SK-N-SH (cell line): ENCODE data around the gene GPR160. TPM values are rescaled to one million over a fixed set of nuclear protein-coding genes. Genes with fewer than 3 reads are reported as not detected.

ENCODE experiments used
- CTCF ChIA-PET: fragments of 300-600, 350-600 bp; formaldehyde crosslinking; extraction: SDS; loops from one replicate; lab custom pipeline; 2021; lab: Yijun Ruan, JAX
- POLR2A ChIA-PET: fragments of 350-600 bp; sonication (Branson Sonifier 250); formaldehyde crosslinking; extraction: SDS; loops from one replicate; lab custom pipeline; 2020; ENCODE audit warnings: antibody characterized with exemption, inconsistent platforms; lab: Yijun Ruan, JAX
- DNase-seq: peaks from one replicate; pipeline ENCODE4 v3.0.0; 2012
- H2AFZ ChIP-seq: fragments of 200-600 bp; sonication (generic); 2 replicates; pipeline ENCODE4 v1.8.1; 2016; ENCODE audit warnings: antibody characterized with exemption, mild to moderate bottlenecking, low read depth
- H3F3A ChIP-seq: fragments of 200-600 bp; sonication (generic); replicated peaks from 2 replicates; pipeline ENCODE3; 2016; ENCODE audit warnings: antibody characterized with exemption, mild to moderate bottlenecking; ENCODE audit not compliant: insufficient read depth
- H3K27ac ChIP-seq, 2 experiments: fragments of 200-500 bp in 1 of 2; fragments of 200-600 bp in 1 of 2; sonication (Bioruptor generic) in 1 of 2; sonication (generic), shearing (Covaris generic) in 1 of 2; 2 replicates each; pipeline versions ENCODE4 v1.5.1 to v1.6.1; 2014 to 2016; ENCODE audit warnings: low read depth in 2 of 2, inconsistent platforms in 1 of 2, low read length in 1 of 2, mild to moderate bottlenecking in 1 of 2, mixed read lengths in 1 of 2
- H3K27me3 ChIP-seq: fragments of 200-600 bp; sonication (generic), shearing (Covaris generic); 2 replicates; pipeline ENCODE4 v1.6.1; 2016; ENCODE audit warnings: mixed run types; ENCODE audit not compliant: insufficient read depth
- H3K36me3 ChIP-seq, 2 experiments: fragments of 200-500 bp in 1 of 2; fragments of 200-600 bp in 1 of 2; sonication (Bioruptor generic) in 1 of 2; sonication (generic) in 1 of 2; replicated peaks in 1 of 2; 2 replicates each; pipeline versions ENCODE3 to v1.5.1; 2014 to 2016; ENCODE audit warnings: low read length in 1 of 2, mild to moderate bottlenecking in 1 of 2; ENCODE audit not compliant: insufficient read depth in 2 of 2, control insufficient read depth in 1 of 2
- H3K4me1 ChIP-seq, 2 experiments: fragments of 200-500 bp in 1 of 2; fragments of 200-600 bp in 1 of 2; sonication (Bioruptor generic) in 1 of 2; sonication (generic), shearing (Covaris generic) in 1 of 2; 2 replicates each; pipeline versions ENCODE4 v1.5.1 to v1.6.1; 2014 to 2016; ENCODE audit warnings: low read depth in 1 of 2, low read length in 1 of 2, mixed run types in 1 of 2; ENCODE audit not compliant: insufficient read depth in 2 of 2, control insufficient read depth in 1 of 2
- H3K4me2 ChIP-seq: fragments of 200-600 bp; sonication (generic), shearing (Covaris generic); 2 replicates; pipeline ENCODE4 v1.6.1; 2017; ENCODE audit warnings: mixed run types
- H3K4me3 ChIP-seq, 2 experiments: fragments of 200-500 bp in 1 of 2; fragments of 200-600 bp in 1 of 2; sonication (Bioruptor generic) in 1 of 2; sonication (generic), shearing (Covaris generic) in 1 of 2; 2 replicates each; pipeline versions ENCODE4 v1.5.1 to v1.8.1; 2014 to 2016; ENCODE audit warnings: low read depth in 2 of 2, inconsistent platforms in 1 of 2, low read length in 1 of 2, mild to moderate bottlenecking in 1 of 2, mixed read lengths in 1 of 2, moderate library complexity in 1 of 2
- H3K79me2 ChIP-seq: fragments of 200-600 bp; sonication (generic); 2 replicates; pipeline ENCODE4 v1.8.1; 2017; ENCODE audit warnings: mild to moderate bottlenecking; ENCODE audit not compliant: insufficient read depth
- H3K9ac ChIP-seq: fragments of 200-600 bp; sonication (generic); 2 replicates; pipeline ENCODE4 v1.6.1; 2017; ENCODE audit warnings: mixed run types
- H3K9me2 ChIP-seq: fragments of 200-600 bp; sonication (generic); 2 replicates; pipeline ENCODE4 v1.6.1; 2017; ENCODE audit warnings: mixed run types
- H3K9me3 ChIP-seq: fragments of 200-600 bp; sonication (generic); 2 replicates; pipeline ENCODE4 v1.6.1; 2017; ENCODE audit warnings: mixed run types, mild to moderate bottlenecking, moderate library complexity
- H4K20me1 ChIP-seq: fragments of 200-600 bp; sonication (generic); 2 replicates; pipeline ENCODE4 v1.6.1; 2017; ENCODE audit warnings: mild to moderate bottlenecking, mixed run types; ENCODE audit not compliant: insufficient read depth
- CHD2 ChIP-seq: fragments of 150-350 bp; IDR thresholded peaks from 2 replicates; pipeline ENCODE4 v1.6.1; 2018; ENCODE audit warnings: low read length; ENCODE audit not compliant: partially characterized antibody
- ELF1 ChIP-seq: IDR thresholded peaks from 2 replicates; pipeline ENCODE4 v1.4.0; 2012
- EZH2phosphoT487 ChIP-seq: fragments of 200-600 bp; sonication (generic); IDR thresholded peaks from 2 replicates; pipeline ENCODE4 v1.6.1; 2017; ENCODE audit warnings: low read depth, mixed run types, mild to moderate bottlenecking, antibody characterized with exemption, moderate library complexity, borderline replicate concordance
- FOXJ3 ChIP-seq: sonication (generic); formaldehyde crosslinking; IDR thresholded peaks from 2 replicates; pipeline ENCODE4 v1.5.1; 2020; ENCODE audit warnings: mild to moderate bottlenecking, missing genetic modification reagents
- GATA2 ChIP-seq: sonication (generic); formaldehyde crosslinking; IDR thresholded peaks from 2 replicates; pipeline ENCODE4 v1.5.0; 2020; ENCODE audit warnings: mild to moderate bottlenecking, missing genetic modification reagents
- NFIC ChIP-seq: IDR thresholded peaks from 2 replicates; pipeline ENCODE4 v1.4.0; 2012; ENCODE audit warnings: borderline replicate concordance
- RCOR1 ChIP-seq: fragments of 150-350 bp; IDR thresholded peaks from 2 replicates; pipeline ENCODE4 v1.6.1; 2017; ENCODE audit warnings: antibody characterized with exemption, low read length
- RXRA ChIP-seq: IDR thresholded peaks from 2 replicates; pipeline ENCODE4 v1.4.0; 2012; ENCODE audit warnings: low read depth, mild to moderate bottlenecking, borderline replicate concordance
- TAF1 ChIP-seq: IDR thresholded peaks from 2 replicates; pipeline ENCODE4 v1.6.1; 2012; ENCODE audit warnings: low read depth, mild to moderate bottlenecking, low read length, moderate library complexity, borderline replicate concordance
- TEAD4 ChIP-seq: IDR thresholded peaks from 2 replicates; pipeline ENCODE4 v1.4.0; 2012; ENCODE audit warnings: mild to moderate bottlenecking, borderline replicate concordance; ENCODE audit not compliant: insufficient read depth
- WGBS: methylation state at CpG from one replicate; pipeline ENCODE4 v1.1.6; 2017; ENCODE audit warnings: low lambda C conversion rate; 5-methylcytosine and 5-hydroxymethylcytosine counted together
- polyA plus RNA-seq, 3 experiments: library from polyadenylated mRNA; depleted of rRNA; stranded (reverse); fragments of >200 nt; gene quantifications; 2 replicates each; pipeline ENCODE4 v1.2.3, GENCODE V29; 2012
- TF ChIP-seq, protein P1 (sequence below): fragments of 150-350 bp; IDR thresholded peaks from 2 replicates; pipeline ENCODE4 v1.6.1; 2016; ENCODE audit warnings: mild to moderate bottlenecking, low read depth, low read length
- TF ChIP-seq, protein P2 (sequence below): fragments of 200-600 bp; sonication (generic); IDR thresholded peaks from 2 replicates; pipeline ENCODE4 v1.6.1; 2017; ENCODE audit warnings: antibody characterized with exemption, mild to moderate bottlenecking, moderate library complexity

GPR160 gene
- polyA plus RNA-seq, 1 of the 3 experiments (the other 2 are of a cell fraction), result 0.31 TPM

- TF ChIP-seq, protein P1, sequence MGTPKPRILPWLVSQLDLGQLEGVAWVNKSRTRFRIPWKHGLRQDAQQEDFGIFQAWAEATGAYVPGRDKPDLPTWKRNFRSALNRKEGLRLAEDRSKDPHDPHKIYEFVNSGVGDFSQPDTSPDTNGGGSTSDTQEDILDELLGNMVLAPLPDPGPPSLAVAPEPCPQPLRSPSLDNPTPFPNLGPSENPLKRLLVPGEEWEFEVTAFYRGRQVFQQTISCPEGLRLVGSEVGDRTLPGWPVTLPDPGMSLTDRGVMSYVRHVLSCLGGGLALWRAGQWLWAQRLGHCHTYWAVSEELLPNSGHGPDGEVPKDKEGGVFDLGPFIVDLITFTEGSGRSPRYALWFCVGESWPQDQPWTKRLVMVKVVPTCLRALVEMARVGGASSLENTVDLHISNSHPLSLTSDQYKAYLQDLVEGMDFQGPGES, result no peak
- TF ChIP-seq FOXJ3 (CRISPR knock-in tag), result no peak
- no peak for TF ChIP-seq GATA2 (CRISPR knock-in tag)
- no peak for TF ChIP-seq TAF1
- no peak for TF ChIP-seq RXRA
- no peak for TF ChIP-seq NFIC
- no peak for TF ChIP-seq RCOR1
- TF ChIP-seq CHD2, result no peak
Observed at GRCh38 chr3:170046269-170047132, 8.7 kb downstream of the GPR160 start (continued).

DNA sequence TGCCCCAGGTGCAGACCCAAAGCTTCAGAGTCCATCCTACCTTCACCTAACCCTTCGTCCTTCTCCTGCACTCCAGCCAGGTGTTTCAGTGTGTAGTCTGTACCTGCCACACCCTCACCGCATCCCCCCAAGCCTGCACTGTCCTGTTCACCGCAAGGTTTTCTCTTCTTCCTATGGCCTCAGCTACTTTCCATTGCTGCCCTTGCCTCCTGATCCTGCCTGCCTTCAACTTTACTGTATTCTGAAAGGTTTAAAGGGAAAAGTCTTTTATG lies 9.3 kb downstream of the GPR160 start:
- H3K27me3 ChIP-seq, result no peaks in the 10 kb centered on the region; the same call in 1 of the 2 replicates
- no peak overlapping the region for H3K4me3 ChIP-seq
- WGBS, result 95% methylated on average over 3 of the region's 3 CpGs
- no peaks in the 10 kb centered on the region for H3K9me3 ChIP-seq
- H3K36me3 ChIP-seq, result no peaks in the 10 kb centered on the region
- no peak overlapping the region for H2AFZ ChIP-seq
- no peak overlapping the region for H3K4me2 ChIP-seq
- CTCF ChIA-PET, result no interaction called here
- no peak overlapping the region for H3K27ac ChIP-seq
- H3F3A ChIP-seq, result no peaks in the 10 kb centered on the region
- peaks cover 0 to 12% of the 10 kb centered on the region in 2 experiments; a peak in 1 of 4 replicates for H3K4me1 ChIP-seq
- H3K79me2 ChIP-seq, result no peaks in the 10 kb centered on the region
- no peaks in the 10 kb centered on the region for H4K20me1 ChIP-seq
- no peak for DNase-seq
- no peak for TF ChIP-seq ELF1
- TF ChIP-seq RCOR1, result no peak
- no peak for TF ChIP-seq TEAD4
- no peak for TF ChIP-seq RXRA
- no peak for TF ChIP-seq EZH2phosphoT487
- TF ChIP-seq, protein P2, sequence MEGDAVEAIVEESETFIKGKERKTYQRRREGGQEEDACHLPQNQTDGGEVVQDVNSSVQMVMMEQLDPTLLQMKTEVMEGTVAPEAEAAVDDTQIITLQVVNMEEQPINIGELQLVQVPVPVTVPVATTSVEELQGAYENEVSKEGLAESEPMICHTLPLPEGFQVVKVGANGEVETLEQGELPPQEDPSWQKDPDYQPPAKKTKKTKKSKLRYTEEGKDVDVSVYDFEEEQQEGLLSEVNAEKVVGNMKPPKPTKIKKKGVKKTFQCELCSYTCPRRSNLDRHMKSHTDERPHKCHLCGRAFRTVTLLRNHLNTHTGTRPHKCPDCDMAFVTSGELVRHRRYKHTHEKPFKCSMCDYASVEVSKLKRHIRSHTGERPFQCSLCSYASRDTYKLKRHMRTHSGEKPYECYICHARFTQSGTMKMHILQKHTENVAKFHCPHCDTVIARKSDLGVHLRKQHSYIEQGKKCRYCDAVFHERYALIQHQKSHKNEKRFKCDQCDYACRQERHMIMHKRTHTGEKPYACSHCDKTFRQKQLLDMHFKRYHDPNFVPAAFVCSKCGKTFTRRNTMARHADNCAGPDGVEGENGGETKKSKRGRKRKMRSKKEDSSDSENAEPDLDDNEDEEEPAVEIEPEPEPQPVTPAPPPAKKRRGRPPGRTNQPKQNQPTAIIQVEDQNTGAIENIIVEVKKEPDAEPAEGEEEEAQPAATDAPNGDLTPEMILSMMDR, result no peak
- no peaks in the 10 kb centered on the region for H3K9me2 ChIP-seq
- POLR2A ChIA-PET, result no interaction called here
- no peak overlapping the region for H3K9ac ChIP-seq
